HG03159 (cell line): ENCODE data around the gene SMIM5.
A peak's percentile ranks its signal among the peaks of the same experiment; 100 is the strongest.

ENCODE experiments used
- ATAC-seq: cut with Tn5 transposase; IDR thresholded peaks from one replicate; pipeline ENCODE4 v1.9.1; 2021; ENCODE audit warnings: mild to moderate bottlenecking, moderate library complexity; ENCODE audit not compliant: unreplicated experiment

SMIM5 gene

DNA sequence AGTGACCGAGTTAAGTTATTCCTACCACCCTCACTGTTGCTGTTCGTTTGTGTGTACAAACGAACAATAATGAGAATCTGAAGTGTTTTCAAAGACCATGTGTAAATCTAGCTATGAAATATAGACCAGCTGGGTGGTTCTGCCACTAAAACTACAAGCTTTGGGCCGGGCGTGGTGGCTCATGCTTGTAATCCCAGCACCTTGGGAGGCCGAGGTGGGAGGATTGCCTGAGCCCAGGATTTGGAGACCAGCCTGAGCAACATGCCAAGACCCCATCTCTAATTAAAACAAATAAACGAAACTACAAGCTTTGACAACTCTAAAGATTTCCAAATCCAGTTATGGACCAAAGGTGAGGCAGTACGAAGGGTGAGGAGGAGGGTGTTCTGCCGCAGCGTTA, 32.7 kb downstream of the SMIM5 start:
- no peak for ATAC-seq

GRCh38 chr17:75666959-75667790, 33.9 kb downstream of the SMIM5 start, which contains the start of the genes RECQL5 and SAP30BP:
Gene RECQL5, minus strand, starts transcription at chr17:75667154. Its CDS starts 597 bp downstream, at chr17:75666557.
Gene SAP30BP, plus strand, starts transcription at chr17:75667338. Its CDS starts 35 bp downstream, at chr17:75667373.
- peak; percentile 71 for ATAC-seq

DNA sequence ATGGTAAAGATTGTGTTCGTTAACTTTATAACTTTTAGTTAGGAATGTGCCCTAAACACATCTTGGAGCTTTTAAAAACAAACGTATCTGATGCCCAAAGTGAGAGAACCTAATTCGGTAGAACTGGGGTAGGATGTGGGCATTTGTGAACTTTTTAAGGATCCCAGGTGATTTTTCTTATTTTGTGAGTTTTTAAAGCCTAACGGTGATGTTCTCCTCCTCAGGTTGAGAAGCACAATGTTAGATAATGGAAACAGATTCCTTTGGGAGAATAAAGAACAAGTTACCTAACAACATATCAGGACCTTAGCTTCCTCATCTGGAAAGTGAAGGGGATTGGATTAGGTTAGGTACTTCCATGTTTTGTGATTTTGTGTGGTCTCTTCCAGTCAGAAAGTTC, 34.6 kb downstream of the SMIM5 start:
- no peak for ATAC-seq

- no peak for ATAC-seq
Measured at GRCh38 chr17:75668489-75668888, 35.3 kb downstream of the SMIM5 start.

- ATAC-seq: no peak
Measured at GRCh38 chr17:75670868-75671267, 37.6 kb downstream of the SMIM5 start.

DNA sequence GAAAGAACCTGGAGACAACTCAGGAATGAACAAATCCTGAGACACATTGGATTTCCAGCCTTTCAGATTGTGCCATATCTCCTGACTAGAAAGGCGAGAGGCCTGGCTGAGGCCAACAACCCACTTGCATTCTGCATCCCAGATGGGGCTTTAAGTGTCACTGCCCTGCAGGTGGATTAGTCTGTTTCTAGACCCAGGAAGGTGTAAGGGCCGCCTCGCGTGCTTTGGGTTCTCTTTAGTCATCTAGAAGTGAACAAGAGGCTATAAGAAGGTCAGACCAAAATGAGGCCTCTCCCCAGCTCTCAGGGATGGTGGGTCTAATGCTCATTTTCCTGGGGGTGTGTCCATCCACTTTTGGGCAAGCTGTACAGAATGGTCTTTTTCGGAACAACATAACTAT, 38.8 kb downstream of the SMIM5 start:
- ATAC-seq: no peak

DNA sequence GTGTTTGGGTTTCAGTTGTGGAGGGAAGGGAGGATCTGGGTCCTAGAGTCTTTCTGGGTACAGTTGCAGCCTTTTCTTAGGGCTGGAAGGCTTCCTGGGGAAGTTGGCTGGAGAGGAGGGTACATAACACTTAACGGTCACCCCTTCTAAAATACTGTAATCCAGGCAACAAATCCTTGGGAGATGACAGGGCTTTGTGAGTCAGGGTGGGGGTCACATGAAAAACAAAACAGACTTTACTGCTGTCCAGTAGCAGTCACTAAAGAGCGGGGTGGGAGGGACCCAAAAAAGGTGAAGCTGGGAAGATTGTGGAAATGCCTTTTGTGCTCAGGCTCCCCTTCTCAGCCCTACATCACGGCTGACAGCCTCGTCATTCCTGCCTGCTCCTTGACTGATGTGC, 40.3 kb downstream of the SMIM5 start:
- no peak for ATAC-seq

- ATAC-seq: no peak
Measured at GRCh38 chr17:75676461-75676860, 43.2 kb downstream of the SMIM5 start.

- no peak for ATAC-seq
Measured at GRCh38 chr17:75679706-75680211, 46.5 kb downstream of the SMIM5 start.

GRCh38 chr17:75680431-75680830, 47.2 kb downstream of the SMIM5 start:
- ATAC-seq: no peak

DNA sequence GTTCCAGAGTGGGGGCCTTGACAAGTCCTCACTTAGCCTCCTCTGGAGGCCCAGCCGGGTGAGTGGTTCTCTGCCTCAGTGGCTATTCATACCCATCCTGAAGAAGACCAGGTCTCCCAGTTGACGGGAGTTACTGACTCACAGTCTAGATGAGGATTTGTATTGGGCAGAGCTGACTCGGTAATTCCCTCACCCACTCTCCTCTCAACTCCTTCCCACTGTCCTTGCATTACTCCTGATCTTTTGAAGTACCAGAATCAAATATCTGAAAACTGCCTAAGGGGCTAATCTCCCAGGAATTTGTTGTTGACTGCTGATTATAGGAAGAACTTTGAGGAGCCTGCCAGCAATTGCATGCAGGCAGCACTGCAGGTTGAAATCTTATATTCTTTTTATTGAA, 48.1 kb downstream of the SMIM5 start:
- ATAC-seq: no peak

GRCh38 chr17:75683583-75683982, 50.3 kb downstream of the SMIM5 start:
- no peak for ATAC-seq

- no peak for ATAC-seq
Measured at GRCh38 chr17:75684249-75684648, 51.0 kb downstream of the SMIM5 start.

GRCh38 chr17:75684924-75685323, 51.7 kb downstream of the SMIM5 start:
- ATAC-seq: no peak

GRCh38 chr17:75685499-75685898, 52.3 kb downstream of the SMIM5 start:
- ATAC-seq: no peak

DNA sequence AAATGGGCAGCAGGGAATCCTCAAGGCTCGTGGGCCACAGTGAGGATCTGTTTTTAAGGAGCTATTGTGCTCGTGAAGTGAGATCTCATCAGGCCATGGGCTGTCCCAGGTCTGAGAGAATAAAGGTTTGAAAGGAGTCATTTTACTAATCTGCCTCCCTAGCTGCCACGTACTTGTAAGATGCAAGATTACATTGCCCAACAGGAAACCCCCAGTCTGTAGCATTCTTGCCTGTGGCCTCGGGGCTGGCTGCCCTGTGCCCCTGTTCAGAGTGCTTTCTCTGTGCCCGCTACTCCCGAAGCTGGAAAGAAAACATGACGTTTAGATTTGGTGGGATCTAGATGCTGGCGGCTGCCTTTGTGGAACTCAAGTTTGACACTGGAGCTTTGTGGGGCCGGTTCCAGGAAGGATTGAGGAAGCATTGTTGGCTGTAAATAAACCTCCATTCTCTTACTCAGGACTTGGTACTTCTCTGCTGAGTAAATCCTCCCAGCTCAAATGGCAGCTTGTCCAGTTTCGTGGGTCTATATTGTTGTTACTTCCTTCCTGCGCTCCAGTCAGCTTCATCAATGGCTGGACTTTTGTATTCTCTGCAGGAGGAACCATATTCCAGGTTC, 55.1 kb downstream of the SMIM5 start:
- no peak for ATAC-seq

DNA sequence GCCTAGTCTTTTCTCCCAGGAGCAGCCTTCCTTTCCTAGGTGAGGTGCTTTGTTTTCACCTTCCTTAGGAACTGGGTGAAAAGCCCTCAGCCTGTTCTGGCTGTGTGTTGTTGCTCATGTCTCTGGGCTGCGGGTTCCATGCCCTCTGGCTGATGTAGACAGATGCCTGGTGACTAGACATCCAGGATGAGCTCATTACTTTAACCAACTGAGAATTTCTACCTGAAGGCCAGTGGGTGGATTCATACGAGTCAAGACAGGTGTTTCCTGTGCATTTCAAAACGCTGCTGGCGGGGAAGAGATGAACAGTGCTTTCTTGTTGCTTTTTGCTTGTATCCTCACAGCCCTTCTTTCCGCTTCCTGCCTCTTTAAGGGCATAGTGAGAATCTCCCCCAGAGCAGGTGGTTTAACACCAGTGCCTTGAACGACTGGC, 56.2 kb downstream of the SMIM5 start:
- no peak for ATAC-seq
